Measurements from ENCODE around the gene NKAIN2.

NKAIN2 gene

GRCh38 chr6:124872361-124873065, 1068.8 kb downstream of the NKAIN2 start:
- H3K4me3 ChIP-seq (ENCODE audit: low read length): no peak overlapping the region
- DNase-seq (ENCODE audit: low read depth): no peak
- TF ChIP-seq CTCF (conservative IDR thresholded peaks at IDR 0.05; ENCODE audit: low read length): no peak

- H3K4me3 ChIP-seq (ENCODE audit: low read length): no peak overlapping the region
- no peak for TF ChIP-seq CTCF (conservative IDR thresholded peaks at IDR 0.05; ENCODE audit: low read length)
- DNase-seq (ENCODE audit: low read depth): no peak
Measured at GRCh38 chr6:124873066-124873410, 1069.4 kb downstream of the NKAIN2 start.

All from AG10803 (cell line).